Measurements from ENCODE around the gene IFFO2. TPM values are rescaled to one million over a fixed set of nuclear protein-coding genes. Genes with fewer than 3 reads are reported as not detected.

IFFO2 gene
- total and polyA plus RNA-seq, 2 donors (not counting 3 experiments of a cell fraction or from before 2014, with no cell fraction given) = 31.1 to 31.3 TPM

DNA sequence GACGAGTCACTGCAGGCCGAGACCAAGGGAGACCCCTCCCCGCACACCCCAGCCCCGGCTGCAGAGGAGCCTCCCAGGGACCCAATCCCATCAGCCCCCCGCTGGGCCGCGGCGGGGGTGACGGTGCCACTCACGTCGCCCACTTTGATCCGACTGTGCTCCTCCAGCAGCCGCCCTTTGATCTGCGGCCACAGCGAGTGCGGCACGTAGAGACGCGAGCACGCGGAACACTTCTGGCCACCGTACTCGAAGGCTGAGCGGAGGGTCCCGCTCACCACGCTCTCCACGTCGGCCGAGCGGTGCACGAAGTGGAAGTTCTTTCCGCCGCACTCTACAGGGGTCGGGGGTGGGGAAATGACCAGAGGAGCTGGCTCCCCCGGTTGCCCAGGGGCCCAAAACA, 79.2 kb downstream of the IFFO2 start:
- POLR2A ChIA-PET = no interaction called here
- no TSS peak for BruUV-seq (replicated peaks)
- no peak overlapping the region for H3K27ac ChIP-seq (ENCODE audit: insufficient read depth, low read depth, low read length)

DNA sequence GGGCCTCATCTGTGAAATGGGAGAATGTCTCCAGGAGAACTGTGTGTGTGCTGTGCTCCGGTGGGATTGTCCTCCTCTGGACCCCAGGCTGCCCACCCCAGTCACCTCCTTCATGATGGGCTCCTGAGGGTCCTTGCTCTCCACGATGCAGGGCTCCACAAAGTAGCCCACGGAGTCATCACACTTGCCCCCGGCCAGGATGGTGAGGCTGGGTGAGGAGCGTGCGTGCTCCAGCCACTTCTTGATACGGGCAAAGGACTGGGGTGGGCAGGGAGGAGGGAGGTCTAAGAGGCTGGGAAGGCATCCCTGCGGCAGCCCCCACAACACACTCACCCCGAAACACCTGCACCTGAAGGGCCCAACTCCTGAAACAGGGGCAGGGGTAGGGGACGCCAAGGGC, 80.3 kb downstream of the IFFO2 start:
- FAIRE-seq (no peak), DNase-seq (ENCODE audit: low read depth, low spot score) (no peak)
- TF ChIP-seq MYC (IDR thresholded peaks at IDR 0.05; ENCODE audit: low read depth, low read length) (no peak), JUN (IDR thresholded peaks at IDR 0.05; ENCODE audit: borderline replicate concordance, insufficient read depth, insufficient read length, low read depth) (no peak), POLR2AphosphoS5 (IDR thresholded peaks at IDR 0.05; ENCODE audit: insufficient read depth, low read depth, low read length) (no peak), EZH2 (IDR thresholded peaks at IDR 0.05; ENCODE audit: borderline replicate concordance, low read depth, low read length, severe bottlenecking) (no peak), FOS (IDR thresholded peaks at IDR 0.05; ENCODE audit: borderline replicate concordance, insufficient read depth, low read length) (no peak), POLR2A (IDR thresholded peaks at IDR 0.05; ENCODE audit: low read depth, low read length) (no peak), GATA2 (IDR thresholded peaks at IDR 0.05; ENCODE audit: insufficient read depth, insufficient read length, low read depth, low read length) (no peak)
- TF ChIP-seq, protein P1, sequence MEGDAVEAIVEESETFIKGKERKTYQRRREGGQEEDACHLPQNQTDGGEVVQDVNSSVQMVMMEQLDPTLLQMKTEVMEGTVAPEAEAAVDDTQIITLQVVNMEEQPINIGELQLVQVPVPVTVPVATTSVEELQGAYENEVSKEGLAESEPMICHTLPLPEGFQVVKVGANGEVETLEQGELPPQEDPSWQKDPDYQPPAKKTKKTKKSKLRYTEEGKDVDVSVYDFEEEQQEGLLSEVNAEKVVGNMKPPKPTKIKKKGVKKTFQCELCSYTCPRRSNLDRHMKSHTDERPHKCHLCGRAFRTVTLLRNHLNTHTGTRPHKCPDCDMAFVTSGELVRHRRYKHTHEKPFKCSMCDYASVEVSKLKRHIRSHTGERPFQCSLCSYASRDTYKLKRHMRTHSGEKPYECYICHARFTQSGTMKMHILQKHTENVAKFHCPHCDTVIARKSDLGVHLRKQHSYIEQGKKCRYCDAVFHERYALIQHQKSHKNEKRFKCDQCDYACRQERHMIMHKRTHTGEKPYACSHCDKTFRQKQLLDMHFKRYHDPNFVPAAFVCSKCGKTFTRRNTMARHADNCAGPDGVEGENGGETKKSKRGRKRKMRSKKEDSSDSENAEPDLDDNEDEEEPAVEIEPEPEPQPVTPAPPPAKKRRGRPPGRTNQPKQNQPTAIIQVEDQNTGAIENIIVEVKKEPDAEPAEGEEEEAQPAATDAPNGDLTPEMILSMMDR (IDR thresholded peaks at IDR 0.05; ENCODE audit: extremely low read depth in 1 of 2, insufficient read depth in 1 of 2, low read depth in 1 of 2, low read length in 2 of 2) = no peak
- intact Hi-C loops (cut with micrococcal nuclease) = loop anchor here (10.0 kb wide), 1 partner anchor 1211 kb away; no protein-coding TSS in a partner anchor
- dilution Hi-C loops (cut with MboI; ENCODE audit: extremely low pct_ligation_motif_present, low sequenced_read_pairs) = no loop called here
- Histone ChIP-seq H3K9me1 (replicated peaks; ENCODE audit: control insufficient read depth, extremely low read depth, insufficient read depth, low read length) (no peaks in the 10 kb centered on the region), H3K36me3 (ENCODE audit: control insufficient read depth in 2 of 2, extremely low read depth in 1 of 2, insufficient read depth in 2 of 2, low read length in 2 of 2) (peaks cover 0 to 4% of the 10 kb centered on the region in 2 experiments), H3K9ac (replicated peaks; ENCODE audit: extremely low read depth, insufficient read depth, low read length) (no peak overlapping the region), H3K27me3 (ENCODE audit: control insufficient read depth in 2 of 2, insufficient read depth in 2 of 2, low read length in 2 of 2) (no peaks in the 10 kb centered on the region), H3K79me2 (ENCODE audit: control insufficient read depth, insufficient read depth, low read length) (no peaks in the 10 kb centered on the region), H2AFZ (ENCODE audit: low read depth, low read length) (no peak overlapping the region), H3K9me3 (replicated peaks; ENCODE audit: control insufficient read depth, insufficient read depth, low read length) (no peaks in the 10 kb centered on the region), H3K27ac (ENCODE audit: insufficient read depth, low read depth, low read length) (no peak overlapping the region), H3K4me1 (ENCODE audit: control insufficient read depth, extremely low read depth, insufficient read depth, low read length) (no peaks in the 10 kb centered on the region), H4K20me1 (replicated peaks; ENCODE audit: control insufficient read depth, extremely low read depth, insufficient read depth, low read length) (no peaks in the 10 kb centered on the region), H3K4me3 (replicated peaks in 1 of 3; ENCODE audit: insufficient read depth in 1 of 3, low read depth in 1 of 3, low read length in 3 of 3) (no peak overlapping the region), H3K4me2 (ENCODE audit: insufficient read depth, low read length) (no peak overlapping the region)
- no TSS peak for BruUV-seq (replicated peaks)
- POLR2A ChIA-PET = no interaction called here
- CTCF ChIA-PET = interaction anchor here (1.0 to 7.2 kb wide), 11 partner anchors 9 to 1220 kb away, joined by 3 to 127 read pairs (median 7); no protein-coding TSS in a partner anchor

More for the DNA sequence above, 79.2 kb downstream of the IFFO2 start:
- Histone ChIP-seq H3K9me1 (replicated peaks; ENCODE audit: control insufficient read depth, extremely low read depth, insufficient read depth, low read length) (no peaks in the 10 kb centered on the region), H3K36me3 (ENCODE audit: control insufficient read depth in 2 of 2, extremely low read depth in 1 of 2, insufficient read depth in 2 of 2, low read length in 2 of 2) (peaks cover 0 to 4% of the 10 kb centered on the region in 2 experiments), H3K79me2 (ENCODE audit: control insufficient read depth, insufficient read depth, low read length) (no peaks in the 10 kb centered on the region), H3K9me3 (replicated peaks; ENCODE audit: control insufficient read depth, insufficient read depth, low read length) (no peaks in the 10 kb centered on the region), H3K4me3 (replicated peaks in 1 of 3; ENCODE audit: insufficient read depth in 1 of 3, low read depth in 1 of 3, low read length in 3 of 3) (no peak overlapping the region), H3K4me1 (ENCODE audit: control insufficient read depth, extremely low read depth, insufficient read depth, low read length) (no peaks in the 10 kb centered on the region), H2AFZ (ENCODE audit: low read depth, low read length) (no peak overlapping the region), H3K27me3 (ENCODE audit: control insufficient read depth in 2 of 2, insufficient read depth in 2 of 2, low read length in 2 of 2) (no peaks in the 10 kb centered on the region), H4K20me1 (replicated peaks; ENCODE audit: control insufficient read depth, extremely low read depth, insufficient read depth, low read length) (no peaks in the 10 kb centered on the region), H3K4me2 (ENCODE audit: insufficient read depth, low read length) (no peak overlapping the region), H3K9ac (replicated peaks; ENCODE audit: extremely low read depth, insufficient read depth, low read length) (no peak overlapping the region)
- no peak for DNase-seq (ENCODE audit: low read depth, low spot score)
- intact Hi-C loops (cut with micrococcal nuclease) (loop anchor here (10.0 kb wide), 1 partner anchor 1212 kb away; no protein-coding TSS in a partner anchor), dilution Hi-C loops (cut with MboI; ENCODE audit: extremely low pct_ligation_motif_present, low sequenced_read_pairs) (no loop called here)
- CTCF ChIA-PET = interaction anchor here (1.7 to 7.2 kb wide), 2 partner anchors 281 to 295 kb away, joined by 3 to 127 read pairs; no protein-coding TSS in a partner anchor
- TF ChIP-seq, protein P2, sequence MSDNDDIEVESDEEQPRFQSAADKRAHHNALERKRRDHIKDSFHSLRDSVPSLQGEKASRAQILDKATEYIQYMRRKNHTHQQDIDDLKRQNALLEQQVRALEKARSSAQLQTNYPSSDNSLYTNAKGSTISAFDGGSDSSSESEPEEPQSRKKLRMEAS (IDR thresholded peaks at IDR 0.05; ENCODE audit: insufficient read depth, insufficient read length) = no peak
- TF ChIP-seq, protein P1 (IDR thresholded peaks at IDR 0.05; ENCODE audit: extremely low read depth in 1 of 2, insufficient read depth in 1 of 2, low read depth in 1 of 2, low read length in 2 of 2) = no peak
- FAIRE-seq = no peak
